CD14-positive monocyte (primary cell): ENCODE measurements around the gene SRGAP1. TPM values are rescaled to one million over a fixed set of nuclear protein-coding genes. Genes with fewer than 3 reads are reported as not detected.

Experiments
- DNase-seq, 3 donors: peaks; one replicate each; pipeline ENCODE4 v3.0.0-alpha.2; 2011 to 2022
- H2AFZ ChIP-seq: 2 replicates; pipeline ENCODE4 v1.6.0; 2012; ENCODE audit warnings: mild to moderate bottlenecking, low read depth, low read length, inconsistent platforms; ENCODE audit not compliant: insufficient read depth, poor library complexity, severe bottlenecking
- H3K27ac ChIP-seq, 2 donors: 1 replicate in 1 of 2; 2 replicates in 1 of 2; pipeline ENCODE4 v1.5.1; 2012 to 2013; ENCODE audit warnings: low read length in 2 of 2, control low read depth in 1 of 2, inconsistent platforms in 1 of 2, low read depth in 1 of 2, mild to moderate bottlenecking in 1 of 2
- H3K27me3 ChIP-seq, 2 donors: one replicate each; pipeline versions ENCODE4 v1.6.0 to v1.6.1; 2011 to 2013; ENCODE audit warnings: low read length in 2 of 2; ENCODE audit not compliant: control insufficient read depth in 2 of 2, insufficient read depth in 2 of 2
- H3K36me3 ChIP-seq, 2 donors: replicated peaks in 1 of 2; 1 replicate in 1 of 2; 2 replicates in 1 of 2; pipeline versions ENCODE4 v1.5.1 to v1.6.1; 2012 to 2013; ENCODE audit warnings: low read length in 2 of 2, control low read depth in 1 of 2, inconsistent platforms in 1 of 2, mild to moderate bottlenecking in 1 of 2; ENCODE audit not compliant: insufficient read depth in 2 of 2, control insufficient read depth in 1 of 2
- H3K4me1 ChIP-seq, 2 donors: 1 replicate in 1 of 2; 2 replicates in 1 of 2; pipeline versions ENCODE4 v1.5.1 to v1.6.1; 2012 to 2013; ENCODE audit warnings: low read length in 2 of 2, control low read depth in 1 of 2, inconsistent platforms in 1 of 2, mild to moderate bottlenecking in 1 of 2, moderate library complexity in 1 of 2; ENCODE audit not compliant: insufficient read depth in 2 of 2, control insufficient read depth in 1 of 2
- H3K4me2 ChIP-seq: replicated peaks from 2 replicates; pipeline ENCODE3; 2012; ENCODE audit warnings: low read length, moderate library complexity, mild to moderate bottlenecking; ENCODE audit not compliant: poor library complexity, severe bottlenecking; ENCODE audit errors: extremely low read depth
- H3K4me3 ChIP-seq, 3 experiments: fragments of 200-600 bp in 1 of 3; sonication (generic) in 1 of 3; replicated peaks in 1 of 3; 1 replicate in 2 of 3; 2 replicates in 1 of 3; pipeline ENCODE4 v1.5.1; 2011 to 2013; ENCODE audit warnings: low read length in 3 of 3, mild to moderate bottlenecking in 3 of 3, control low read depth in 2 of 3, low read depth in 2 of 3, inconsistent platforms in 1 of 3, moderate library complexity in 1 of 3
- H3K79me2 ChIP-seq: 2 replicates; pipeline ENCODE4 v1.6.0; 2012; ENCODE audit warnings: mild to moderate bottlenecking, control low read depth, inconsistent platforms, low read length, moderate library complexity; ENCODE audit not compliant: insufficient read depth
- H3K9ac ChIP-seq: 2 replicates; pipeline ENCODE4 v1.6.0; 2017; ENCODE audit warnings: low read length, mild to moderate bottlenecking; ENCODE audit not compliant: insufficient read depth, poor library complexity, severe bottlenecking
- H3K9me3 ChIP-seq, 2 donors: replicated peaks in 1 of 2; 1 replicate in 1 of 2; 2 replicates in 1 of 2; pipeline versions ENCODE4 v1.5.1 to v1.6.1; 2012 to 2013; ENCODE audit warnings: low read length in 2 of 2, control low read depth in 1 of 2; ENCODE audit not compliant: control insufficient read depth in 1 of 2, insufficient read depth in 1 of 2
- H4K20me1 ChIP-seq: 2 replicates; pipeline ENCODE4 v1.6.0; 2012; ENCODE audit warnings: mild to moderate bottlenecking, low read length, control low read depth, moderate library complexity; ENCODE audit not compliant: insufficient read depth
- H3K27ac Mint-ChIP-seq, 7 donors: one replicate each; pipeline ENCODE4 v1.8.0; 2020; ENCODE audit warnings: mild to moderate bottlenecking in 7 of 7, mixed read lengths in 7 of 7, moderate library complexity in 6 of 7, inconsistent platforms in 2 of 7
- H3K27me3 Mint-ChIP-seq, 3 donors: one replicate each; pipeline ENCODE4 v1.8.0; 2021 to 2022; ENCODE audit warnings: low read depth in 3 of 3, mild to moderate bottlenecking in 3 of 3, mixed read lengths in 3 of 3, moderate library complexity in 3 of 3, inconsistent platforms in 1 of 3
- H3K36me3 Mint-ChIP-seq, 2 donors: one replicate each; pipeline ENCODE4 v1.8.0; 2020; ENCODE audit warnings: mixed read lengths in 2 of 2, inconsistent platforms in 1 of 2, mild to moderate bottlenecking in 1 of 2
- H3K4me1 Mint-ChIP-seq: one replicate; pipeline ENCODE4 v1.8.0; 2020; ENCODE audit warnings: mild to moderate bottlenecking, mixed read lengths
- H3K4me3 Mint-ChIP-seq, 2 donors: one replicate each; pipeline ENCODE4 v1.8.0; 2020; ENCODE audit warnings: mild to moderate bottlenecking in 2 of 2, mixed read lengths in 2 of 2, moderate library complexity in 1 of 2
- H3K9me3 Mint-ChIP-seq, 7 donors: one replicate each; pipeline ENCODE4 v1.8.0; 2020 to 2022; ENCODE audit warnings: mixed read lengths in 7 of 7, mild to moderate bottlenecking in 6 of 7, moderate library complexity in 6 of 7, inconsistent platforms in 2 of 7
- WGBS: methylation state at CpG from one replicate; pipeline ENCODE4 v1.1.5; 2013; ENCODE audit warnings: missing lambda C conversion rate; ENCODE audit not compliant: insufficient coverage; 5-methylcytosine and 5-hydroxymethylcytosine counted together
- intact Hi-C, 2 donors: fragments of 100-400 bp; cut with micrococcal nuclease; formaldehyde crosslinking; loops; one replicate each; pipeline versions ENCODE4 v1.15.0 to v1.15.1; 2023
- polyA plus RNA-seq, 3 donors: library from polyadenylated mRNA; depleted of rRNA in 1 of 3; unstranded in 2 of 3; stranded (reverse) in 1 of 3; fragments of 300-500 nt in 2 of 3; fragments of >200 nt in 1 of 3; fragmentation: Illumina TruSeq in 2 of 3; gene quantifications; 1 replicate in 2 of 3; 2 replicates in 1 of 3; pipeline ENCODE4 v1.2.3, GENCODE V29; 2012 to 2021
- TF ChIP-seq, protein P1 (sequence below): fragments of 200-600 bp; IDR thresholded peaks from one replicate; pipeline ENCODE4 v1.8.0; 2022; ENCODE audit warnings: antibody characterized with exemption, mild to moderate bottlenecking

The SRGAP1 gene
- polyA plus RNA-seq, 3 donors: 0.05 to 0.52 (median 0.07) TPM

DNA sequence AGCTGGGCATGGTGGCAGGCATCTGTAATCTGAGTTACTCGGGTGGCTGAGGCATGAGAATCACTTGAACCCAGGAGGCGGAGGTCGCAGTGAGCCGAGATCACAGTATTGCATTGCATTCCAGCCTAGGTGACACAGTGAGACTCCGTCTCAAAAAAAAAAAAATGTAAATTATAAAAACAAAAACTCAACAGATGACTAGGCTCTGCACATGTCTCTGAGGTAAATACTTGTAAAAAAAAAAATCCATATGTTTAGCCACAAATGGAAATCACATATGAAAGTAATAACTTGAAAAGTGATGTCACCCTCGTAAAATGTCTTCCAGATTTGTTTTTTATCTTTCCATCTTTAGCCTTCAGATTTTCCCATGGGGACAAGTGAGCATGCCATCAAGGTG, 292.6 kb downstream of the SRGAP1 start:
- no peak overlapping the region for H2AFZ ChIP-seq
- peaks cover 4 to 12% of the 10 kb centered on the region in 2 donors for H3K9me3 ChIP-seq
- H3K4me1 ChIP-seq: no peaks in the 10 kb centered on the region
- no peaks in the 10 kb centered on the region for H3K79me2 ChIP-seq
- H3K4me2 ChIP-seq: no peak overlapping the region
- intact Hi-C loops: no loop called here
- no peak overlapping the region for H3K27ac ChIP-seq
- no peaks in the 10 kb centered on the region for H3K4me1 Mint-ChIP-seq
- no peaks in the 10 kb centered on the region for H3K27me3 ChIP-seq
- no peaks in the 10 kb centered on the region for H4K20me1 ChIP-seq
- DNase-seq: no peak
- H3K4me3 Mint-ChIP-seq: no peak overlapping the region
- WGBS: no CpG with 5 or more reads among the region's 6 CpGs
- TF ChIP-seq, protein P1, sequence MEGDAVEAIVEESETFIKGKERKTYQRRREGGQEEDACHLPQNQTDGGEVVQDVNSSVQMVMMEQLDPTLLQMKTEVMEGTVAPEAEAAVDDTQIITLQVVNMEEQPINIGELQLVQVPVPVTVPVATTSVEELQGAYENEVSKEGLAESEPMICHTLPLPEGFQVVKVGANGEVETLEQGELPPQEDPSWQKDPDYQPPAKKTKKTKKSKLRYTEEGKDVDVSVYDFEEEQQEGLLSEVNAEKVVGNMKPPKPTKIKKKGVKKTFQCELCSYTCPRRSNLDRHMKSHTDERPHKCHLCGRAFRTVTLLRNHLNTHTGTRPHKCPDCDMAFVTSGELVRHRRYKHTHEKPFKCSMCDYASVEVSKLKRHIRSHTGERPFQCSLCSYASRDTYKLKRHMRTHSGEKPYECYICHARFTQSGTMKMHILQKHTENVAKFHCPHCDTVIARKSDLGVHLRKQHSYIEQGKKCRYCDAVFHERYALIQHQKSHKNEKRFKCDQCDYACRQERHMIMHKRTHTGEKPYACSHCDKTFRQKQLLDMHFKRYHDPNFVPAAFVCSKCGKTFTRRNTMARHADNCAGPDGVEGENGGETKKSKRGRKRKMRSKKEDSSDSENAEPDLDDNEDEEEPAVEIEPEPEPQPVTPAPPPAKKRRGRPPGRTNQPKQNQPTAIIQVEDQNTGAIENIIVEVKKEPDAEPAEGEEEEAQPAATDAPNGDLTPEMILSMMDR: no peak
- H3K36me3 Mint-ChIP-seq: no peaks in the 10 kb centered on the region
- H3K27me3 Mint-ChIP-seq: peaks cover 0 to 3% (median 0%) of the 10 kb centered on the region in 3 donors
- H3K27ac Mint-ChIP-seq: no peak overlapping the region
- H3K9ac ChIP-seq: no peak overlapping the region
- H3K36me3 ChIP-seq: no peaks in the 10 kb centered on the region
- peaks cover 6 to 27% (median 15%) of the 10 kb centered on the region in 7 donors for H3K9me3 Mint-ChIP-seq
- no peak overlapping the region for H3K4me3 ChIP-seq

DNA sequence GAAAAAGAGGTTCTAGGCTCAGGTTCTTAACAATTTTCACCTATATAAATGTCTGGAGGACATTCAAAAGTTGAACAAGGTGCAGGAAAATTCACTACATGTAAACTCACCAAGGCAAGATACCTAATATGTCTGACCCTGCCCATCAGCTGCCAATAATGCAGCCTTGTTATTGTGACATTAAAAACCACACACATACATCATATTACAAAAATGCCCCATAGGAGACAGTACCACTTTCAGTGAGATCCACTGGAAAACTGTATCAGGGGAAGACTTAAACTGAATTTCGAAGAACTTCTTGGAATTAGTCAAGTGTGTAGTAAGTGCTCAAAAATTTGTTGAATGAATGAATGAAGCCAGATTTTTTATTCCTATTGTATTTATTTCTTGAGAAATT, 294.5 kb downstream of the SRGAP1 start:
- no CpG with 5 or more reads among the region's 1 CpG for WGBS
- H3K4me3 Mint-ChIP-seq: no peak overlapping the region
- intact Hi-C loops: no loop called here
- TF ChIP-seq, protein P1: no peak
- H3K27me3 Mint-ChIP-seq: peaks cover 0 to 3% (median 0%) of the 10 kb centered on the region in 3 donors
- H3K4me2 ChIP-seq: no peak overlapping the region
- H2AFZ ChIP-seq: no peak overlapping the region
- DNase-seq: no peak
- H3K36me3 Mint-ChIP-seq: no peaks in the 10 kb centered on the region
- H3K27me3 ChIP-seq: no peaks in the 10 kb centered on the region
- no peak overlapping the region for H3K4me3 ChIP-seq
- no peaks in the 10 kb centered on the region for H3K36me3 ChIP-seq
- H3K4me1 Mint-ChIP-seq: no peaks in the 10 kb centered on the region
- no peaks in the 10 kb centered on the region for H3K79me2 ChIP-seq
- H3K27ac Mint-ChIP-seq: no peak overlapping the region
- H4K20me1 ChIP-seq: no peaks in the 10 kb centered on the region
- peaks cover under 1 to 2% of the 10 kb centered on the region in 2 donors for H3K9me3 ChIP-seq
- H3K9ac ChIP-seq: no peak overlapping the region
- no peak overlapping the region for H3K27ac ChIP-seq
- no peaks in the 10 kb centered on the region for H3K4me1 ChIP-seq
- peaks cover 2 to 17% (median 8%) of the 10 kb centered on the region in 7 donors for H3K9me3 Mint-ChIP-seq
